Colon (tissue), 2 donors: ENCODE measurements around the gene STX19.
A peak's percentile ranks its signal among the peaks of the same experiment; 100 is the strongest.
"Not testable (repeated sequence)": the region's sequence is repeated elsewhere in the genome, so short reads cannot be mapped to it uniquely, and the experiment has no call there.

Experiments
- FAIRE-seq: peaks from 2 replicates; lab custom pipeline; 2012; peaks lifted over from hg19 to GRCh38; lab: Jason Lieb, UNC
- donor health status: control.
- donor health status: control.

STX19 gene

GRCh38 chr3:94028093-94028837, at the start of gene STX19:
Gene STX19, minus strand, starts transcription at chr3:94028597. Its CDS starts 13,328 bp downstream, at chr3:94015269.
- peak; percentile 88 for FAIRE-seq

- no peak for FAIRE-seq
These were observed 47.7 kb upstream of the STX19 start for GRCh38 chr3:94076055-94076454.

GRCh38 chr3:94071713-94072284, 43.4 kb upstream of the STX19 start:
- FAIRE-seq: no peak

- no peak for FAIRE-seq
These were observed 42.0 kb upstream of the STX19 start for GRCh38 chr3:94070341-94070911.

GRCh38 chr3:94069194-94069813, 40.9 kb upstream of the STX19 start:
- peak; percentile 85 for FAIRE-seq

GRCh38 chr3:94066506-94067500, 38.4 kb upstream of the STX19 start:
- FAIRE-seq: no peak

GRCh38 chr3:94065819-94066480, 37.6 kb upstream of the STX19 start:
- no peak for FAIRE-seq

- no peak for FAIRE-seq
These were observed 36.7 kb upstream of the STX19 start for GRCh38 chr3:94065122-94065521.

- no peak for FAIRE-seq
These were observed 36.0 kb upstream of the STX19 start for GRCh38 chr3:94064243-94064860.

GRCh38 chr3:94063496-94064119, 35.2 kb upstream of the STX19 start:
- FAIRE-seq: no peak

- peak; percentile 41 for FAIRE-seq
These were observed 34.4 kb upstream of the STX19 start, which contains the start of the genes DHFR2 and NSUN3 for GRCh38 chr3:94062513-94063404. Gene DHFR2, minus strand, starts transcription at chr3:94062916. Its CDS starts 1,405 bp downstream, at chr3:94061511. Gene NSUN3, plus strand, starts transcription at chr3:94063061. Its CDS starts 66 bp downstream, at chr3:94063127.

- no peak for FAIRE-seq
These were observed 32.9 kb upstream of the STX19 start for GRCh38 chr3:94061297-94061696.

GRCh38 chr3:94050546-94050945, 22.1 kb upstream of the STX19 start:
- no peak for FAIRE-seq

GRCh38 chr3:94049267-94049666, 20.9 kb upstream of the STX19 start:
- no peak for FAIRE-seq

- no peak for FAIRE-seq
These were observed 18.1 kb upstream of the STX19 start for GRCh38 chr3:94046533-94046932.

GRCh38 chr3:94044100-94044936, 15.9 kb upstream of the STX19 start:
- FAIRE-seq: not testable (repeated sequence)

- no peak for FAIRE-seq
These were observed 14.9 kb upstream of the STX19 start for GRCh38 chr3:94043285-94043684.

- FAIRE-seq: no peak
These were observed 8.6 kb upstream of the STX19 start for GRCh38 chr3:94036909-94037507.
